Chondrocyte (in vitro differentiated cells): ENCODE measurements around the gene TYW5. TPM values are rescaled to one million over a fixed set of nuclear protein-coding genes. Genes with fewer than 3 reads are reported as not detected.

Experiments
- DNase-seq: peaks from one replicate; pipeline ENCODE4 v3.0.0; 2021; ENCODE audit warnings: mixed read lengths, low spot score
- H3K27ac Mint-ChIP-seq: one replicate; pipeline ENCODE4 v1.8.0; 2021; ENCODE audit warnings: mild to moderate bottlenecking, moderate library complexity, mixed read lengths; ENCODE audit not compliant: unreplicated experiment
- H3K27me3 Mint-ChIP-seq: 2 replicates; pipeline ENCODE4 v1.8.0; 2021; ENCODE audit warnings: low read depth, mixed read lengths
- H3K36me3 Mint-ChIP-seq: 2 replicates; pipeline ENCODE4 v1.8.0; 2021; ENCODE audit warnings: low read depth, mixed read lengths
- H3K4me1 Mint-ChIP-seq: 2 replicates; pipeline ENCODE4 v1.8.0; 2021; ENCODE audit warnings: low read depth, mild to moderate bottlenecking, mixed read lengths
- H3K4me3 Mint-ChIP-seq: one replicate; pipeline ENCODE4 v1.8.0; 2021; ENCODE audit warnings: mild to moderate bottlenecking, moderate library complexity, mixed read lengths; ENCODE audit not compliant: unreplicated experiment
- H3K9me3 Mint-ChIP-seq: 2 replicates; pipeline ENCODE4 v1.8.0; 2021; ENCODE audit warnings: low read depth, mixed read lengths
- total RNA-seq: library from RNA; stranded (reverse); gene quantifications from 3 replicates; pipeline ENCODE4 v1.2.1, GENCODE V29; 2021
- TF ChIP-seq, protein P1 (sequence below): fragments of 200-600 bp; sonication (generic); IDR thresholded peaks from 2 replicates; pipeline ENCODE4 v1.5.0; 2021; ENCODE audit warnings: antibody characterized with exemption, mild to moderate bottlenecking, moderate library complexity

The TYW5 gene
- total RNA-seq, 1 donor from 2014 or later = 6.0 TPM

DNA sequence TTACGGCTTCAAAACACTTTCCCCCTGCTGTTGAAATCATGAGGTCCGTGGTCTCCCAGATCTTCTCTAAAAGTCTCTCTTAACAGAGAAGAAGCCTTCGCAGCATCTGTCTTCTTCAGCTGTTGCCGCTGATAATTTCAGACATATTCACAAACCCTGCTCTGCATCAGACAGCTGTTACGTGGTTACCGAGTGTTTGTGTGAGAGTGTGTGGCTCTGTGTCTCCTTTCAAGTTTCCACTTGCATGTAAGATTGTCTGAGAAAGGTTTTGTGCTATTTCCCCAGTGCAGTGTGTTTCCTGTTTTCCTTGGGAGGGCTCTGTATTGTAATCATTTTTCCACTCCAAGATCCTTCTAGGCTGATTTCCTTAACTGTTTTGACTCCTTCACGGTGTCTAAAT, 32.9 kb upstream of the TYW5 start:
- Mint-ChIP-seq H3K27me3 (no peaks in the 10 kb centered on the region), H3K27ac (no peak overlapping the region), H3K4me1 (peaks cover 5% of the 10 kb centered on the region), H3K9me3 (peaks cover 3% of the 10 kb centered on the region), H3K4me3 (no peak overlapping the region), H3K36me3 (no peaks in the 10 kb centered on the region)
- TF ChIP-seq, protein P1, sequence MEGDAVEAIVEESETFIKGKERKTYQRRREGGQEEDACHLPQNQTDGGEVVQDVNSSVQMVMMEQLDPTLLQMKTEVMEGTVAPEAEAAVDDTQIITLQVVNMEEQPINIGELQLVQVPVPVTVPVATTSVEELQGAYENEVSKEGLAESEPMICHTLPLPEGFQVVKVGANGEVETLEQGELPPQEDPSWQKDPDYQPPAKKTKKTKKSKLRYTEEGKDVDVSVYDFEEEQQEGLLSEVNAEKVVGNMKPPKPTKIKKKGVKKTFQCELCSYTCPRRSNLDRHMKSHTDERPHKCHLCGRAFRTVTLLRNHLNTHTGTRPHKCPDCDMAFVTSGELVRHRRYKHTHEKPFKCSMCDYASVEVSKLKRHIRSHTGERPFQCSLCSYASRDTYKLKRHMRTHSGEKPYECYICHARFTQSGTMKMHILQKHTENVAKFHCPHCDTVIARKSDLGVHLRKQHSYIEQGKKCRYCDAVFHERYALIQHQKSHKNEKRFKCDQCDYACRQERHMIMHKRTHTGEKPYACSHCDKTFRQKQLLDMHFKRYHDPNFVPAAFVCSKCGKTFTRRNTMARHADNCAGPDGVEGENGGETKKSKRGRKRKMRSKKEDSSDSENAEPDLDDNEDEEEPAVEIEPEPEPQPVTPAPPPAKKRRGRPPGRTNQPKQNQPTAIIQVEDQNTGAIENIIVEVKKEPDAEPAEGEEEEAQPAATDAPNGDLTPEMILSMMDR = no peak
- no peak for DNase-seq

DNA sequence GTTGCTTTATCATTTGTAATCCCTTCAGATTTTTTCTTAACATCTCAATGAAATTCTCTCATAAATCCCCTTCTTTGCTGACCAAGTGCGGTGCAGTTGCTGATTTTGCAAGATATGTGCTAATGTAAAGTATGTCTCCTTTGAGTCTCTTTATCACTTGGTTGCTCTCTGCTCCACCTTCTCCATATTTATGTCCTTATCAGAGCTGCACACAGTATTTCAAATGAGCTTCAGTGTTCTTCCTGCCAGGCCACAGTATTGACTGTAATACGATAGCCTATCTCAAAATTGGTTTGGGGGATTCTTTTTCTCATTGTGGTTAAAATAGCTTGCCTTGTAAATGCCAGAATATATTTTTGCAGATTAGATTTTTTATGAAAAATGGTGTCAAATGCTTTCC, 32.3 kb upstream of the TYW5 start:
- no peak overlapping the region for H3K27ac Mint-ChIP-seq
- H3K27me3 Mint-ChIP-seq = no peaks in the 10 kb centered on the region
- TF ChIP-seq, protein P1 = no peak
- no peak for DNase-seq
- H3K4me1 Mint-ChIP-seq = peaks cover 6% of the 10 kb centered on the region
- peaks cover 3% of the 10 kb centered on the region for H3K9me3 Mint-ChIP-seq
- H3K4me3 Mint-ChIP-seq = no peak overlapping the region
- H3K36me3 Mint-ChIP-seq = no peaks in the 10 kb centered on the region

DNA sequence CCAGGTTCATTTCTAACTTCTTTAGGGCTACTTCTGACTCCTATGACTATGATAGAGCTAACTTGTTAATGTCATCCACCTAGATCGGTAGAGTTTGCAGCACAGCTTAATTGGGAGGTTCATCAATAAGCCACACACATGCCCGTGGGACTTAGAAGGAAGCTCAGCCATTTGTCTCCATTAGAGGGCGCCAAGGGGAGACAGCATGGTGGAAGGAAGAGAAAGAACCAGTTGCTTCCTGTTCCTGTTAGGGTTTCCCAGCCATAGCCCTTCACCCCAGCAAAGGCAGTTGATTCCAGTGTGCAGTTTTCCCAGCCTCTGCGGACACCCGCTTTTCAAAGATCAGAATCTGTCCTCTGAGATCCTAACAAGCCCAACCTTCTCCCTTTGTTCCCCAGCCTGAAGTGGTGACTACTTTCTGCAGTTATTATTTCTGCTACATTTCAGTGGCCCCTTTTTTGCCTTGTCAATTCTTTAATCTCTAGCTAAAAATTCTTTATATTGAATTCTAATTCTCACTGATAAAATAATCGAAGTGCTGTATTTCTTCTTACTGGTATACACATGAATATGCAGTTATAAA, 30.4 kb upstream of the TYW5 start:
- no peak for DNase-seq
- Mint-ChIP-seq H3K36me3 (no peaks in the 10 kb centered on the region), H3K27ac (no peak overlapping the region), H3K9me3 (no peaks in the 10 kb centered on the region), H3K4me3 (no peak overlapping the region), H3K27me3 (no peaks in the 10 kb centered on the region), H3K4me1 (peaks cover 16% of the 10 kb centered on the region)
- TF ChIP-seq, protein P1 = peak; percentile 83

DNA sequence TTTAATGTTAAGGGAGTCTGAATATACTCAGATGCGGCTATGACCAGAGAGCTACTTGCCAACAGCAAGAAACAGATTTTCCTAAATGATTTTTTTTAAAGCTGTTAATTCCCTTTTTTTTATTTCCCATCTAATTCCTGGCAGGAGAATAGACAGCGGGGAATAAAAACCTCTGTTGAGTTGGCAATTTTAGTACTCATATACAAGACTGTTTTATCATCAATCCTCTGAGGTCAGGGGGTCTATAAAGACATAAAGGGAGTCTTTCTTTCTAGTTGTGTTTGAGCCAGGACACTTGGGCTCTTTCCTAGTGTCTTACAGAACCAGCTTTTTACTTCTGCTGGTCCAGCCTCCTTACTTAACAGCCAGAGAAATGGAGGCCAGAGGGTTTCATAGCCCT, 29.5 kb upstream of the TYW5 start:
- Mint-ChIP-seq H3K27ac (no peak overlapping the region), H3K4me1 (peaks cover 21% of the 10 kb centered on the region), H3K9me3 (no peaks in the 10 kb centered on the region), H3K27me3 (no peaks in the 10 kb centered on the region), H3K36me3 (no peaks in the 10 kb centered on the region), H3K4me3 (no peak overlapping the region)
- no peak for DNase-seq
- TF ChIP-seq, protein P1 = no peak

DNA sequence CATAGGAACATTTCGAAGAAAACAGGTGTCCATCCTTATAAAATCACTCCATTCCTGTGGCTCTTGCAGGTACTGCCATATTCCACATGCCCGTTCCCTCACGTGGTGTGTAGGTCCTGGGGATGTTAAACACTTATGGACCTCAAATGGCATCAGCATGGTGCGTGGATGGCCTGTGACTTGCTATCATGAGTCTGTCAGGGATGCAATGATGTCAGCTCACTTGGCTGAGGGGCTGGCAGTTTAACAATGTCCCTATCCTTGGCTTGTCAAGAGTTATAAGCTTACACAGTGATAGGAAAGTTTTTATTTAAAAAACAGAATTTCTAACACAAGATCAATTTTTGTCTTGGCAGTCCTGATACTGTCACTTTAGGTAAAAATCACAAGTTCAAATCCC, 28.9 kb upstream of the TYW5 start:
- TF ChIP-seq, protein P1 = no peak
- H3K9me3 Mint-ChIP-seq = no peaks in the 10 kb centered on the region
- H3K27ac Mint-ChIP-seq = no peak overlapping the region
- H3K36me3 Mint-ChIP-seq = no peaks in the 10 kb centered on the region
- no peak for DNase-seq
- H3K4me3 Mint-ChIP-seq = no peak overlapping the region
- H3K27me3 Mint-ChIP-seq = no peaks in the 10 kb centered on the region
- H3K4me1 Mint-ChIP-seq = peaks cover 24% of the 10 kb centered on the region
